Endometrium (tissue), 2 donors: ENCODE results near the gene RYR1.
A peak's percentile ranks its signal among the peaks of the same experiment; 100 is the strongest.
"Not testable (repeated sequence)": the region's sequence is repeated elsewhere in the genome, so short reads cannot be mapped to it uniquely, and the experiment has no call there.

Experiments
- FAIRE-seq: peaks from 2 replicates; lab custom pipeline; 2012; peaks lifted over from hg19 to GRCh38; lab: Jason Lieb, UNC
- donor health status: control.
- donor health status: control.

The RYR1 gene

DNA sequence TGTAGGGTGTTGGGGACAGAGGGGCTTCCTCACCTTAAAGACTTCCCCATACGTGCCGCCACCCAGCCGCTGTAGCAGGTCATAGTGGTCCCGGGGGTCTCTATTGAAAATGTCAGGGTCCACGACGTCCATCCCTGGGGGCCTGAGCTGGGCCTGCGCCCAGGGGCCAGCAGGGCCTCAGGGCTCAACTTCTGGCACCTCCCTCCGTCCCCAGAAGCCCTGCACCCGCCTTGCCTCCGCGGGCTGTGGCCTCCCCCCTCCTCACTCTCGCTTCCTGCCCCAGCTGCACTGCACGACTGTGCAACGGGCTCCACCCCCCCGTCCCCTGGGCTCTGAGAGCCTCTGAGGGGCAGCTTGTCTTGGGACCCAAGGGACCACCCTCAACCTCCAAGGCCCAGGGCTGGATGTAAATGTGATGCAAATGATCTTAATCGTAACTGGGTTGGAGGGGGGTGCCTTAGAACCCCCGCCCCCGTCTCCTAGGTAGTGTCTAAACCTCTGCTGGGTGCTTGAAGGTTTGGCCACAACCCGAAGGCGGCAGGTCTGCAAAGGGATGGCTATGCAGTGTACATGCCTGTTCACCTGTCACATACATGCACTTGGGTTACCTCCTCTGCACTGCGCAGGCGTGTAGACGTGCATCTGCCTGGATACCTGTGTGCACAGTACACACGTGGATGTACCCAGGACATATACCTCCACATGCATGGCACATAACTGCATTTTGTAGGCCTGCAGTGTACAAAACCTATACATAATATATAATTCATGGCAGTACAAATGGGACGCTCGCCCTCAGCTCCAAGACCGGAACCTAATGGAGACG, 184.5 kb downstream of the RYR1 start, which contains the start of gene MAP4K1:
MAP4K1 (minus strand) TSS at position 190 of the 826 bp plus-strand sequence; CDS start at position 132, 58 bp downstream.
- no peak for FAIRE-seq

DNA sequence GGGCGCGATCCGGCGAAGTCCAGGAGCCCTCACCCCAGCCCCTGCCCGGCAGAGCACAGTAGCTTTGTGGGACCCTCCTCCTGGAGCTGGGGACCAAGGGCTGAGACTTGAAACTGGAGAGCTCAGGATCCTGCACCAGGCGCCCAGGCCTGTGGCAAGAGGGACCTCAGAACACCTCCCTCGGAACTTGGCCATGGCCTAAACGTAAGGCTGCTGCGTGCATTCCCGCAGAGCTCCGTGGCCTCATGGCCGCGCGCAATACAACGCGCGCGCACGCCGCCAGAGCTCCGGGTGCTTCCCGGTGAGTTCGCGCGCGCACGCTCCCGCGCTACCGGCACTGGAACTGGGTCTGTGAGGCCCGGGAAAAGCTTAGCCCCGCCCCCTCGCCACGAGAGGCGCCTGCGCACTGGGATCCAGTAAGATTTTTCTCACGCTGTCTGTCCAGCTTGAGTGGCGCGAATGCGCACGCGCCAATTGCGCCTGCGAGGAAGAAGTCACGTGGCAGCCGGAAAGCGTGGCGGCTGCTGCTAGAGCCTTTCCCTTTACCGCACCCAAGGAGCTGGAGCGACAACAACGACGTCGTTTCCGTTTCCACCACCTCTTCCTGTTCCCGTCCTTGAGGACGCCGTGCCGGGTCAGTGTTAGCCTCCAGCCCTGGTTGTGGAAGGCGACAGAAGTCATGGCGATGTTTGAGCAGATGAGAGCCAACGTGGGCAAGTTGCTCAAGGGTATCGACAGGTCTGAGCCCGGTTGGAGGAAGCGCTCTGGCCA, 185.3 kb downstream of the RYR1 start, which contains the start of gene EIF3K:
EIF3K (plus strand) TSS at position 599 of the 771 bp plus-strand sequence; CDS start at position 680, 81 bp downstream.
- peak; percentile 96 for FAIRE-seq

DNA sequence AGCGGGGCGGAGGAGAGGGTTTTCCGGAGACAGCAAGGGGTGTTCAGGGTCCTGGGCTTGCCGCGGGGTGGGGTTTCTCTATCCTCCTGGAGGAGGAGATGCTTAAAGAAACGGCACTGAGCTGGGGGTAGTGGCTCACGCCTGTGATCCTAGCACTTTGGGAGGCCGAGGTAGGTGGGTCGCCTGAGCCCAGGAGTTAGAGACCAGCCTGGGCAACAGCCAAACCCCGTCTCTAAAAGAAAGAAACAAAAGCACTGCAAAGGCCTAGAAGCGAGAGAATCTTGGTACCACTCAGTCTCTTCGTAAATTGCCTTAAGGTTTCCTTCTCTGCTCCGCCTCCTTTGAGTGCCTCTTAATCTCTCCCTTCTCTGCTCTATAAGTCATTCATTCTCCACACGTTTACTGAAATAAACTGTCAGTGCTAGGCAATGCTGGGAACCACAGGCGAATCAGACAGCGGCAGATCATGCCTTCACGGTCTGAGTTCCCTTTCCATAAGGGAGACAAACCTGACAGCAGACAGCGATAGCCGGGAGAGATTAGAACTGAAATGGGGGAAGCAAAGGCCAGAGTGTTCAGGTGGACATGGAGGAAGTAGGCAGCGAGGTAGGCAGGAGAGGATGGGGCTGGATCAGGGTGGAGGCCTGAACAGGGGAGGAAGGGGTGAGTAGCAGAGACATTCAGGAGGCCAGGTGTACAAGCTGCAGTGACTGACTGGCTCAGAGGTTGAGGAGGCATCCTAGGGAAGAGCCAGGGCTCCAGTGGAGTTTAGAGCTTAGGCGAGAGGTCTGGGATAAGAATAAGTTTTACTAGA, 186.1 kb downstream of the RYR1 start:
- no peak for FAIRE-seq

DNA sequence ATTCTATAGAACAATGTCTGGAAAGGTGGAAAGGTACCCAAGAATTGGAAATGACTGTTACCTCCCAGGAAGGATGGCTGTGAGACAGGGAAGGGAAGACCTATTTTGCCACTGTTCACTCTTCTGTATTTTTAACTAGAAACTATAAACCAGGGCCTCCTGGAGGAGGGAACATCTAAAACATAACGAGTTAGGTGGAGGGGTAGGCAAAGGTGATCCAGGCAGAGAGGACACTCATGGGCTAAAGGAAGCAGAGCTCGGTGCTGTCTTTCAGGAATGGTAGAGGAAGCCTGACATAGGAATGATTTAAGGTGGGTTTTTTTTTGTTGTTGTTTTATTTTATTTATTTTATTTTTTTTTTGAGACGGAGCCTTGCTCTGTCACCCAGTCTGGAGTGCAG, 191.3 kb downstream of the RYR1 start:
- no peak for FAIRE-seq

DNA sequence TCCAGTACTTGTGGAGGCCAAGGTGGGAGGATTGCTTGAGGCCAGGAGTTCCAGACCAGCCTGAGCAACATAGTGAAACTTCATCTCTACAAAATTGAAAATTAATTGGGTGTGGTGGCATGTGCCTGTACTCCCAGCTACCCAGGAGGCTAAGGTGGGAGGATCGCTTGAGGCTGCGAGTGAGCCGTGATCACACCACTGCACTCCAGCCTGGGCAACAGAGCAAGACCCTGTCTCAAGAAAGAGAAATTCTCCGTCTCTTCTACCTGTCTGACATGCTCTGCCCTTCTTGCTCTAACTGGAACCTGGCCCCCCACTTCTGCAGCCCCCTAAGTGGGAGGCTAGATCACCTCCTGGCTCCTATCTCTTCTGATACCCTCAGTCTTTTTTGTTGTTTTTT, 192.9 kb downstream of the RYR1 start:
- FAIRE-seq, result no peak

DNA sequence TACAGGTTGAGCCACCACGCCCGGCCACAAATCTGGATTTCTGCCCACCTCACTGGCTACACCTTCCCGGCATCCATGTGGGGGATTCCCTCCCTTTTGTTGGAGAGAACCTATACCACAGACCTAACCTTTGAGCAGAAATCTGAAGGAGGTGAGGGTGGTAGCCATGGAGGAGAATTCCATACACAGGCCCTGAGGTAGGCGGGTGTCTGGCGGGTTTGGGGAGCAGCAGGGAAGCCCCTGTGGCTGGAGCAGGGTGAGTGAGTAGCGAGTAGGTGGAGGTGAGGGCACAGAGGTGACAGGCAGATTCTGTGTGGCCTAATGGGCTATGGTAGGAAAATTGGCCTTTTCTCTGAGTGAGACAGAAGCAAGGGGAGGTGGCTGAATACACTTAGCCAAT, 196.1 kb downstream of the RYR1 start:
- no peak for FAIRE-seq

DNA sequence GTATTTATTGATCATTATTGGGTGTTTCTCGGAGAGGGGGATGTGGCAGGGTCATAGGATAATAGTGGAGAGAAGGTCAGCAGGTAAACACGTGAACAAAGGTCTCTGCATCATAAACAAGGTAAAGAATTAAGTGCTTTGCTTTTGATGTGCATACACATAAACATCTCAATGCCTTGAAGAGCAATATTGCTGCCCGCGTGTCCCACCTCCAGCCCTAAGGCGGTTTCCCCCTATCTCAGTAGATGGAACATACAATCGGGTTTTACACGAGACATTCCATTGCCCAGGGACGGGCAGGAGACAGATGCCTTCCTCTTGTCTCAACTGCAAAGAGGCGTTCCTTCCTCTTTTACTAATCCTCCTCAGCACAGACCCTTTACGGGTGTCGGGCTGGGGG, 197.8 kb downstream of the RYR1 start:
- not testable (repeated sequence) for FAIRE-seq

DNA sequence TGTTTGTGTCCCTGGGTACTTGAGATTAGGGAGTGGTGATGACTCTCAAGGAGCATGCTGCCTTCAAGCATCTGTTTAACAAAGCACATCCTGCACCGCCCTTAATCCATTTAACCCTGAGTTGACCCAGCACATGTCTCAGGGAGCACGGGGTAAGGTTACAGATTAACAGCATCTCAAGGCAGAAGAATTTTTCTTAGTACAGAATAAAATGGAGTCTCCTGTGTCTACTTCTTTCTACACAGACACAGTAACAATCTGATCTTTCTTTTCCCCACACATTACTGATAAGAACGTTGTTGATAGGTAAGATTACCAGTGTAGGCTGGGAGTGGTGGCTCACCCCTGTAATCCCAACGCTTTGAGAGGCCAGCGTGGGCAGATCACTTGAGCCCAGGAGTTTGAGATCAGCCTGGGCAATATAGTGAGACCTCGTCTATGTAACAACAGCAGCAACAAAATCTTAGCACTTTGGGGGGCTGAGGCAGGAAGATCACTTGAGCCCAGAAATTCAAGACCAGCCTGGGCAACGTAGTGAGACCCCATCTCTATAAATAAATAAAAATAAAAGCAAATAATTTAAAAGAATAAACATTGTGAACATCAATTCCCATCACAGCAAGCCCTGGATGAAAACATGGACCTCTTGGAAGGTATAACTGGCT, 198.5 kb downstream of the RYR1 start:
- not testable (repeated sequence) for FAIRE-seq

DNA sequence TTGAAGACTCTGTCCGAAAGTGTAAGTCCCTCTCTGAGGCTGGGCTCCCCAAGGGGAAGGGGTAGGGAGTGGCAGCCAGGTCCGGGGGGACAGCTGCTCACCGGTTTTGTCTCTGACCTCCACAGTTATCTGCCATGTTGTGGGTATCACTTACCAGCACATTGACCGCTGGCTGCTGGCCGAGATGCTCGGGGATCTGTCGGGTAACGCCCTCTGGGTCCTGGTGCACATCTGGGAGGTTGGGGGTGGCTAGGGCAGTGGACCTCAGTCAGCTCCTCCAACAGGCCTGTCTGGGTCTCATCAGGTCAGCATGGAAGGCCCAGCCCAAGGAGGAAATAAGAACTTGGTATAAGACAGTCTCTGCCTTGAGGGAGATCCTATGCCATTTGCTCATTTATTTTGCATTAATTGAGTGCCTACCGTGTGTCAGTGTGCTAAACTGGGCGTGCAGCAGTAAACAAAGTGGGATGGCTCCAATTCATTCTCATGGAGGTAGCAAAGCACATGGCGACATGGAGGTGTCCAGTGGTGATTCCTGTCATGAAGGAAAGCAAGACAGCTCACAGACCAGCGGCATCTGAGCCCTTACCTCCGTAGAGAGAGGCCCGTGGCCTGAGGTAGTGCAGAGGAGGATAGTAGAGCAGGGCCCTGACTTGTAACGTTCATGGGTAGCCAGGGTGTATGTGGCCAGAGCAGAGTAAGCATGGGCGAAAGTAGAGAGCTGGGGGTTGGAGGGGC, 199.2 kb downstream of the RYR1 start:
- no peak for FAIRE-seq

DNA sequence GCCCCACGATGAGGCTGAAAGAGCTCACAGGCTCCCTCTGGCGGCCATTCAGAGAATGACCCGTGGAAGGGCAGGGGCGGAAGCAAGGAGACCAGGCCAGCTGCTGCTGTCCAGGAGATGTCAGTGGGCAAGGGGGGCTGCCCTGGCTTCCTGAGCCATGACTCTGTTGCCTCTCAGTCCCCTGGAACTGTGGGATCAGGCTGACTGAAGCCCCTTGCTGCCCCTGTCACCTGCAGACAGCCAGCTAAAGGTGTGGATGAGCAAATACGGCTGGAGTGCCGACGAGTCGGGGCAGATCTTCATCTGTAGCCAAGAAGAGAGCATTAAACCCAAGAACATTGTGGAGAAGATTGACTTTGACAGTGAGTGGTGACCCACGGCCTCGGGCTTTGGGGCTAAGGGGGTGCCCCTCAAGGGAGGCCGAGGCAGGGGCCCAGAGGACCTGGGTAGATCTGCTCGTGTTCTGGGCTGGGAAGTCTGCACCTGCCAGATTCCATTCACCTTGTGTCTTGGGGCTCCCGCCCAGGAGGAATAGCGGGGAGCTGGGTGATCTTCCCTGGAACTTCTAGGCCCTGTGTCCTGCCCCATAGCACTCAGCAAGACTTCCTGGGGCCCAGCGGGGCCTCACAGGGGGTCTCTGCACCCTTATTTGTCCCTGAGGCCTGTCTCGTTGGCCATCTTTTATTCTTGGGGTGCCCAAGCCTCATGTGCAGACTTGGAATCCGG, 201.4 kb downstream of the RYR1 start:
- FAIRE-seq, result no peak

DNA sequence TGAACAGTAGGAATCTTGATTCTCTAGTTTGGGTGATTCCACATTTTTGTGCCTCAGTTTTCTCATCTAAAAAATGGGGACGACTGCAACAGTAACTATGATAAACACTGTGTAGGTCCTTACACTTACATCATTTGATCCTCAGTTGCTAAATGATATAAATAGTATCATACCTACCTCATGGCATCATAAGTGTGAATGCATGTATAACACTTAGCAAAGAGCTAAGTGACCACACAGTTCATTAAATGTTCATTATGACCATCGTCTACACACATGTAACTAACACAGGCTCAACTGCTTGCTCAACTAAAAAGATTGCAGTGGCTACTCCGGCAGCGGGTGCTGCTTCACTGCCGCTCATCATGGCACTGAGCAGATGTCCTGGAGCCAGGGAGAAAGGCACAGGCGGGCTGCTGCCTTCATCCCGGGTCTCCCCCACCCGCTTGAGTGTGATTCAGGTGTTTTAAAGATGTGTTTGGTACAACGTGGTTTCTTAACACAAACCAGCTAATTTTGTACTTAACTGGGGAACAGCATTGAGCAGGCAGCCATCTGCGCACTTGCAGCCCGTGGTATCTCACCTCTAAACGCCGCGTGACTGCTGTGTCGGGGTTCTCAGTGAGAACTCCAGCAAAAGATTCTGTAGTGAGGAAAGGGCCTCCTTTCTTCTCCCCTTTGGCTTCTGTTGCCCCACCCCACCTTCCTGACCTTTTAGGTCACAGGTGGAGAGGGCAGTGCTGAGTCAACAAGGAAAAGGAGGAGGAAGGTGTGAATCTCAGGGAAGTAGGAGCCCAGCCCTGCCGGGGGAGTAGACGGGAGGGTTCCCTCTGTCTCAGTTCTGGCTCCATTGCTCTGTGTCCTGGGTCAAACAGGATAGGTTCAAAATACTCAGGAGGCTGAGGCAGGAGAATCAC, 202.2 kb downstream of the RYR1 start:
- no peak for FAIRE-seq
